SK-N-SH treated with all-trans-retinoic acid at 6 μM for 48 hours (cell line): Measurements from ENCODE around the gene TNNI2.

Source experiments
- ATAC-seq: fragments of 200-7000 bp; cut with Tn5 transposase; 3 replicates; pipeline ENCODE4 v1.9.1; 2020; ENCODE audit warnings: mild to moderate bottlenecking, moderate library complexity
- ARNTL ChIP-seq: fragments of 450-650 bp; formaldehyde crosslinking; IDR thresholded peaks from 2 replicates; pipeline ENCODE4 v1.5.0; 2020; ENCODE audit warnings: low read depth, mild to moderate bottlenecking, moderate library complexity, borderline replicate concordance
- BACH2 ChIP-seq: fragments of 250-450 bp; sonication (Bioruptor Pico); IDR thresholded peaks from 2 replicates; pipeline ENCODE4 v1.9.0; 2021; ENCODE audit warnings: mild to moderate bottlenecking, borderline replicate concordance
- CSRNP3 ChIP-seq: fragments of 250-450 bp; sonication (Bioruptor Pico); IDR thresholded peaks from 2 replicates; pipeline ENCODE4 v1.5.1; 2021; ENCODE audit warnings: mild to moderate bottlenecking, moderate library complexity
- ESRRG ChIP-seq: fragments of 250-450 bp; sonication (Bioruptor Pico); IDR thresholded peaks from 2 replicates; pipeline ENCODE4 v1.6.1; 2021; ENCODE audit warnings: mild to moderate bottlenecking
- GLIS3 ChIP-seq: fragments of 250-450 bp; sonication (Bioruptor Pico); IDR thresholded peaks from 2 replicates; pipeline ENCODE4 v1.5.0; 2020; ENCODE audit warnings: mild to moderate bottlenecking, moderate library complexity
- PATZ1 ChIP-seq: fragments of 250-450 bp; sonication (Bioruptor Pico); IDR thresholded peaks from 2 replicates; pipeline ENCODE4 v1.8.0; 2020; ENCODE audit warnings: mild to moderate bottlenecking, moderate library complexity, borderline replicate concordance
- PPARA ChIP-seq: fragments of 250-450 bp; sonication (Bioruptor Pico); IDR thresholded peaks from 2 replicates; pipeline ENCODE4 v1.5.0; 2020; ENCODE audit warnings: mild to moderate bottlenecking, borderline replicate concordance
- RARB ChIP-seq: fragments of 250-450 bp; sonication (Bioruptor Pico); IDR thresholded peaks from 2 replicates; pipeline ENCODE4 v1.8.0; 2021; ENCODE audit warnings: mild to moderate bottlenecking, moderate library complexity
- SNAI2 ChIP-seq: fragments of 250-450 bp; sonication (Bioruptor Pico); IDR thresholded peaks from 2 replicates; pipeline ENCODE4 v1.5.0; 2020; ENCODE audit warnings: mild to moderate bottlenecking, moderate library complexity
- TCF4 ChIP-seq: fragments of 250-450 bp; sonication (Bioruptor Pico); IDR thresholded peaks from 2 replicates; pipeline ENCODE4 v1.8.0; 2021; ENCODE audit warnings: mild to moderate bottlenecking, moderate library complexity, borderline replicate concordance
- TOX ChIP-seq: fragments of 250-450 bp; sonication (Bioruptor Pico); IDR thresholded peaks from 2 replicates; pipeline ENCODE4 v1.8.0; 2021; ENCODE audit warnings: mild to moderate bottlenecking, moderate library complexity, borderline replicate concordance
- TSHZ2 ChIP-seq: fragments of 250-450 bp; sonication (Bioruptor Pico); IDR thresholded peaks from 2 replicates; pipeline ENCODE4 v1.5.0; 2020; ENCODE audit warnings: mild to moderate bottlenecking, moderate library complexity
- ZC3H10 ChIP-seq: fragments of 250-450 bp; sonication (Bioruptor Pico); IDR thresholded peaks from 2 replicates; pipeline ENCODE4 v1.5.1; 2021; ENCODE audit warnings: mild to moderate bottlenecking, moderate library complexity
- ZFP3 ChIP-seq: fragments of 250-450 bp; sonication (Bioruptor Pico); IDR thresholded peaks from 2 replicates; pipeline ENCODE4 v1.5.0; 2020; ENCODE audit warnings: mild to moderate bottlenecking, moderate library complexity
- ZNF565 ChIP-seq: fragments of 450-650 bp; formaldehyde crosslinking; conservative IDR thresholded peaks from 2 replicates; pipeline ENCODE4 v1.5.0; 2020; ENCODE audit warnings: low read depth, mild to moderate bottlenecking, moderate library complexity
- ZNF70 ChIP-seq: fragments of 450-650 bp; formaldehyde crosslinking; IDR thresholded peaks from 2 replicates; pipeline ENCODE4 v1.5.0; 2020; ENCODE audit warnings: mild to moderate bottlenecking, moderate library complexity
- ZNF8 ChIP-seq: fragments of 450-650 bp; formaldehyde crosslinking; IDR thresholded peaks from 2 replicates; pipeline ENCODE4 v1.5.0; 2020; ENCODE audit warnings: mild to moderate bottlenecking, moderate library complexity
- TF ChIP-seq, protein P1 (sequence below): fragments of 250-450 bp; sonication (Bioruptor Pico); IDR thresholded peaks from 2 replicates; pipeline ENCODE4 v1.8.0; 2021; ENCODE audit warnings: low read depth, mild to moderate bottlenecking, moderate library complexity, borderline replicate concordance
- TF ChIP-seq, protein P2 (sequence below): fragments of 250-450 bp; sonication (Bioruptor Pico); IDR thresholded peaks from 2 replicates; pipeline ENCODE4 v1.5.1; 2020; ENCODE audit warnings: low read depth, mild to moderate bottlenecking, moderate library complexity

Gene TNNI2

GRCh38 chr11:1856306-1857005, 17.7 kb downstream of the TNNI2 start:
- ATAC-seq = no peak
- no peak for TF ChIP-seq ZNF565 (CRISPR knock-in tag)
- TF ChIP-seq ZC3H10 (CRISPR knock-in tag) = no peak
- TF ChIP-seq PATZ1 (CRISPR knock-in tag) = no peak
- TF ChIP-seq, all 23 proteins: peak for 0

DNA sequence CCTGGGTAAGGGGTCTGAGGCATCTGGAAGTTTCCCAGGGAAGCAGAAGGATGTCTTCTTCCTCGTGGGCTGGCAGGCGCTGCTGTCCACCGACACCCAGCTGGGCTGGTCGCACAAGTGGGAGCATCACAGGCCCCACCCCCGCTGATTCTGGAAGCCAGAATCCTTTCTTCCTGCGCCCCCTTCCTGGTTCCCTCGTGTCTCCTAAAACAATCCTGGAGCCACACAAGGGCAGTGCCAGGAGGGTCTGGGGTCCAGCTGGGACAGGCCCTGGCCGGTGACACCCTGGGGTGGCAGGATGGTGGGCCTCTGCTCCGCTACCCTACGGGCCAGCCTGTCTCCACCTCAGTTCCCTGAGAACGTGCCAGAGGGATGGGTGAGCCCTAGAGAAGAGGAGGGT, 18.3 kb downstream of the TNNI2 start:
- TF ChIP-seq ZFP3 (CRISPR knock-in tag) (no peak), ARNTL (CRISPR knock-in tag) (no peak), ZNF70 (CRISPR knock-in tag) (no peak), ESRRG (CRISPR knock-in tag) (no peak), BACH2 (CRISPR knock-in tag) (no peak), ZNF8 (no peak), PPARA (CRISPR knock-in tag) (no peak), TCF4 (CRISPR knock-in tag) (no peak), RARB (CRISPR knock-in tag) (no peak), ZNF565 (CRISPR knock-in tag) (no peak), ZC3H10 (CRISPR knock-in tag) (no peak), TOX (CRISPR knock-in tag) (no peak), TSHZ2 (CRISPR knock-in tag) (no peak), CSRNP3 (no peak), PATZ1 (CRISPR knock-in tag) (no peak), SNAI2 (CRISPR knock-in tag) (no peak), GLIS3 (CRISPR knock-in tag) (no peak)
- TF ChIP-seq, protein P1, sequence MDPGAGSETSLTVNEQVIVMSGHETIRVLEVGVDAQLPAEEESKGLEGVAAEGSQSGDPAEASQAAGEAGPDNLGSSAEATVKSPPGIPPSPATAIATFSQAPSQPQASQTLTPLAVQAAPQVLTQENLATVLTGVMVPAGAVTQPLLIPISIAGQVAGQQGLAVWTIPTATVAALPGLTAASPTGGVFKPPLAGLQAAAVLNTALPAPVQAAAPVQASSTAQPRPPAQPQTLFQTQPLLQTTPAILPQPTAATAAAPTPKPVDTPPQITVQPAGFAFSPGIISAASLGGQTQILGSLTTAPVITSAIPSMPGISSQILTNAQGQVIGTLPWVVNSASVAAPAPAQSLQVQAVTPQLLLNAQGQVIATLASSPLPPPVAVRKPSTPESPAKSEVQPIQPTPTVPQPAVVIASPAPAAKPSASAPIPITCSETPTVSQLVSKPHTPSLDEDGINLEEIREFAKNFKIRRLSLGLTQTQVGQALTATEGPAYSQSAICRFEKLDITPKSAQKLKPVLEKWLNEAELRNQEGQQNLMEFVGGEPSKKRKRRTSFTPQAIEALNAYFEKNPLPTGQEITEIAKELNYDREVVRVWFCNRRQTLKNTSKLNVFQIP (CRISPR knock-in tag) = no peak
- TF ChIP-seq, protein P2, sequence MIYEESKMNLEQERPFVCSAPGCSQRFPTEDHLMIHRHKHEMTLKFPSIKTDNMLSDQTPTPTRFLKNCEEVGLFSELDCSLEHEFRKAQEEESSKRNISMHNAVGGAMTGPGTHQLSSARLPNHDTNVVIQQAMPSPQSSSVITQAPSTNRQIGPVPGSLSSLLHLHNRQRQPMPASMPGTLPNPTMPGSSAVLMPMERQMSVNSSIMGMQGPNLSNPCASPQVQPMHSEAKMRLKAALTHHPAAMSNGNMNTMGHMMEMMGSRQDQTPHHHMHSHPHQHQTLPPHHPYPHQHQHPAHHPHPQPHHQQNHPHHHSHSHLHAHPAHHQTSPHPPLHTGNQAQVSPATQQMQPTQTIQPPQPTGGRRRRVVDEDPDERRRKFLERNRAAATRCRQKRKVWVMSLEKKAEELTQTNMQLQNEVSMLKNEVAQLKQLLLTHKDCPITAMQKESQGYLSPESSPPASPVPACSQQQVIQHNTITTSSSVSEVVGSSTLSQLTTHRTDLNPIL (CRISPR knock-in tag) = no peak
- no peak for ATAC-seq
